ENCODE data around the gene SUSD4.

DNA sequence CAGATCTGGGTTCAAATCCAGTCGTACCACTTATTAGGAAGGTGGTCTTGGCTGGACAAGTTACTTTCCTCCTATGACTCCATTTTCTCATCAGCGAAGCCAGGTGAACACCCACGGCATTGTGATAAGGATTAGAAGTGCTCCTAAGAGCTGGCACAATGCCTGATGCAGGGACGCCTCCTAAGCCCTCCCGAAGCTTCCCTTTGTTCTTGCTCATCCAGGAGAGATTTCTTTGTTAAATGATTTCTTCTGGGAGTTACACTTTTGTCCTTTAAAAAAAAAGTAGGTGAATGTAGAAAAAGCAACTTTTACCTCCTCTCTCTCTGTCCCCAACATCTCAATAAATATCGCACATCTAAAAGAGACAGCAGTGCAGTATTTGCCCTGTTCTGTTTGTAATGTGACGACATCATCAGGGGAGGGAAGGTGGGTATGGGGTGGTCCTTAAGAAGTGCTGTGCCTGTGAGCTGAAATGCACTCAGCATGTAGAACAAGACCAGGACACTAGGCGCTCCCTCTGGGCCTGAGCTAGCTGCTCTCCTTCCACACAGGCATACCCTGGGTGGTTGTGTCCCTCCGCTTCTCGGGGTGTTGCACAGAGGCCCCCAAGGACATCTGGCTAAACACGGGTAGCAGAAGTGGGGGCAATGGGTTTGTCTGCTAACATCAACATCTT lies 43.9 kb downstream of the SUSD4 start:
- TF ChIP-seq, protein P1, sequence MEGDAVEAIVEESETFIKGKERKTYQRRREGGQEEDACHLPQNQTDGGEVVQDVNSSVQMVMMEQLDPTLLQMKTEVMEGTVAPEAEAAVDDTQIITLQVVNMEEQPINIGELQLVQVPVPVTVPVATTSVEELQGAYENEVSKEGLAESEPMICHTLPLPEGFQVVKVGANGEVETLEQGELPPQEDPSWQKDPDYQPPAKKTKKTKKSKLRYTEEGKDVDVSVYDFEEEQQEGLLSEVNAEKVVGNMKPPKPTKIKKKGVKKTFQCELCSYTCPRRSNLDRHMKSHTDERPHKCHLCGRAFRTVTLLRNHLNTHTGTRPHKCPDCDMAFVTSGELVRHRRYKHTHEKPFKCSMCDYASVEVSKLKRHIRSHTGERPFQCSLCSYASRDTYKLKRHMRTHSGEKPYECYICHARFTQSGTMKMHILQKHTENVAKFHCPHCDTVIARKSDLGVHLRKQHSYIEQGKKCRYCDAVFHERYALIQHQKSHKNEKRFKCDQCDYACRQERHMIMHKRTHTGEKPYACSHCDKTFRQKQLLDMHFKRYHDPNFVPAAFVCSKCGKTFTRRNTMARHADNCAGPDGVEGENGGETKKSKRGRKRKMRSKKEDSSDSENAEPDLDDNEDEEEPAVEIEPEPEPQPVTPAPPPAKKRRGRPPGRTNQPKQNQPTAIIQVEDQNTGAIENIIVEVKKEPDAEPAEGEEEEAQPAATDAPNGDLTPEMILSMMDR (IDR thresholded peaks at IDR 0.05): no peak
- TF ChIP-seq POLR2AphosphoS5 (IDR thresholded peaks at IDR 0.05): no peak

All from upper lobe of left lung (tissue), 4 donors.